GM21515 (cell line): ENCODE measurements around the gene YIPF5.

Experiments used
- ATAC-seq: cut with Tn5 transposase; IDR thresholded peaks from one replicate; pipeline ENCODE4 v1.9.1; 2021; ENCODE audit not compliant: unreplicated experiment

Gene YIPF5

DNA sequence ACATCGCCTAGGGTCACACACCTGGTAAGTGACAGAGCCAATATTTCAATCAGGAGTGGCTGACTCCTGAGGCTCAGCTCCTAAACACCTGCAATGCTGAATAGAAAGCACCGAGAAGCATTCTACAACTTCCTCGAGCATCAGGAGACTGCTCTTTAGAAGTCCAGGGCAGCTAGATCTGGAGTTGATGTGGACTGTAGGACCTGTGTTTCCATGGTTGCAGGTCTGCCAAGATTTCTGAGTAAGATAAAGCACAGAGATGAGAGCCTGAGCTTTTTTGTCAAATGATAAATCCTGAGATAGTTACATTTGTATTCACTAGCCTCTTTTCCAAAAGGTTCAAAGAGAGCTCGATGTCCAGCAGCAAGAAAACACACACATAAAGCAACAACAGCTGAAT, 43.8 kb downstream of the YIPF5 start:
- ATAC-seq = no peak

- ATAC-seq = no peak
Observed at GRCh38 chr5:144125163-144125726, 45.2 kb downstream of the YIPF5 start.

DNA sequence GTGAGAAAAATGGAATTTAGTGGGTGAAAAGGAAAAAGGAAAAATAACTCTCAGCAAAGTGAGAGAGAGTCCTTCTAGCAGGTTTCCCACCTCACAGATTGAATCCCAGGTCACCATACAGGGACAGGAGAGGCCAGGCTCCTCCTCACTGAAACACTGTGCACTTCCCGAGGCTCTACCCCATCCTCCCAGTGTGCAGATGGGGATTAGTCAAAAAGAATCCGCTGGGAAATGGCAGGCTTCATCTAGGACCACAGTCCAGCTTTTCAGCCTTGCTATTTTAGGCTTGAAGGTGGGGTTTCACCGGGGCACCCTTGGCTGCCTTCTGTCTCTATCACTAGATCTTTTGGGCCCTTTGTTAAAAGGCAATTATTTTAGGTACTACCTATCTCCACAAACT, 47.8 kb downstream of the YIPF5 start:
- ATAC-seq = no peak

GRCh38 chr5:144122081-144122480, 48.4 kb downstream of the YIPF5 start:
- no peak for ATAC-seq

- ATAC-seq = no peak
Observed at GRCh38 chr5:144121577-144121976, 48.9 kb downstream of the YIPF5 start.

DNA sequence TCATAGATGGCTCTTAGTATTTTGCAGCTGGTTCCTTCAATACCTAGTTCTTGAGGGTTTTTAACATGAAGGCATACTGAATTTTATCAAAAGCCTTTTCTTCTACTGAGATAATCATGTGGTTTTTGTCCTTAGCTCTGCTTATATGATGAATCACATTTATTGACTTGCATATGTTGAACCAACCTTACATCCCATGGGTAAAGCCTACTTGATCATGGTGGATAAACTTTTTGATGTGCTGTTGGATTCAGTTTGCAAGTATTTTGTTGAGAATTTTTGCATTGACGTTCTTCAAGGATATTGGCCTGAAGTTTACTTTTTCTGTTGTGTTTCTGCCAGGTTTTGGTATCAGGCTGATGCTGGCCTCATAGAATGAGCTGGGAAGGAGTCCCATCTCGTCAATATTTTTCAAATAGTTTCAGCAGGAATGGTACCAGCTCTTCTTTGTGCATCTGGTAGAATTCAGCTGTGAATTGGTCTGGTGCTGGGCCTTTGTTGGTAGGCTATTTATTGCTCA, 49.7 kb downstream of the YIPF5 start:
- no peak for ATAC-seq

- no peak for ATAC-seq
Observed at GRCh38 chr5:144117412-144117811, 53.0 kb downstream of the YIPF5 start.

GRCh38 chr5:144114571-144114970, 55.9 kb downstream of the YIPF5 start:
- no peak for ATAC-seq
